Breast epithelium (tissue), 3 donors: ENCODE results near the gene GRPEL2.

Experiments used
- CTCF ChIP-seq, 3 donors: fragments of 450-650 bp; IDR thresholded peaks; one replicate each; pipeline ENCODE4 v1.5.1; 2016 to 2017; ENCODE audit warnings: antibody characterized with exemption in 3 of 3, mild to moderate bottlenecking in 3 of 3, moderate library complexity in 3 of 3
- POLR2A ChIP-seq: fragments of 450-650 bp; IDR thresholded peaks from one replicate; pipeline ENCODE4 v1.6.1; 2016; ENCODE audit warnings: antibody characterized with exemption, mild to moderate bottlenecking, moderate library complexity
- POLR2AphosphoS5 ChIP-seq, 3 donors: sonication (generic); formaldehyde crosslinking; IDR thresholded peaks; one replicate each; pipeline ENCODE4 v1.6.1; 2017; ENCODE audit warnings: antibody characterized with exemption in 3 of 3

DNA sequence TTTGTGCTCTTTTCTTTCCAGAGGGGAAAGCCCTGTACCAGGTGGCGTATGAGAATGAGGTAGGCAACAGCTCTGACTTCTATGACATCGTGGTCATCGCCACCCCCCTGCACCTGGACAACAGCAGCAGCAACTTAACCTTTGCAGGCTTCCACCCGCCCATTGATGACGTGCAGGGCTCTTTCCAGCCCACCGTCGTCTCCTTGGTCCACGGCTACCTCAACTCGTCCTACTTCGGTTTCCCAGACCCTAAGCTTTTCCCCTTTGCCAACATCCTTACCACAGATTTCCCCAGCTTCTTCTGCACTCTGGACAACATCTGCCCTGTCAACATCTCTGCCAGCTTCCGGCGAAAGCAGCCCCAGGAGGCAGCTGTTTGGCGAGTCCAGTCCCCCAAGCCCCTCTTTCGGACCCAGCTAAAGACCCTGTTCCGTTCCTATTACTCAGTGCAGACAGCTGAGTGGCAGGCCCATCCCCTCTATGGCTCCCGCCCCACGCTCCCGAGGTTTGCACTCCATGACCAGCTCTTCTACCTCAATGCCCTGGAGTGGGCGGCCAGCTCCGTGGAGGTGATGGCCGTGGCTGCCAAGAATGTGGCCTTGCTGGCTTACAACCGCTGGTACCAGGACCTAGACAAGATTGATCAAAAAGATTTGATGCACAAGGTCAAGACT is 22.8 kb downstream of the GRPEL2 start:
- no peak for TF ChIP-seq CTCF (IDR thresholded peaks at IDR 0.05)
- no peak for TF ChIP-seq POLR2A
- TF ChIP-seq POLR2AphosphoS5 (IDR thresholded peaks at IDR 0.05) = no peak
